Measurements from ENCODE around the gene AGPAT2.

The AGPAT2 gene

DNA sequence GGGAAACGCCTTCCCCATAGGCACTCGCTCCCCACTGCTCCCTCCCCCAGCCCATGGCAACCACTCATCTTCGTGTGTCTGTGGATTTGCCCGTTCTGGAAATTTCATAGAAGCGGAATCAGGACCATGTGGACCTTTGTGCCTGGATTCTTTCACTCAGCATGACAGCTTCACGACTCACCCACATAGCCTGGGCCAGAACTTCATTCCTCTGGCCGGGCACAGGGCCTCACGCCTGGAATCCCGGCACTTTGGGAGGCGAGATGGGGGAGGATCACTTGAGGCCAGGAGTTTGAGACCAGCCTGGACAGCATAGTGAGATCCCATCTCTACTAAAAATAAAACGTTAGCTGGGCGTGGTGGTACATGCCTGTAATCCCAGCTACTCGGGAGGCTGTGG, 13.0 kb upstream of the AGPAT2 start:
- no peak for DNase-seq

DNA sequence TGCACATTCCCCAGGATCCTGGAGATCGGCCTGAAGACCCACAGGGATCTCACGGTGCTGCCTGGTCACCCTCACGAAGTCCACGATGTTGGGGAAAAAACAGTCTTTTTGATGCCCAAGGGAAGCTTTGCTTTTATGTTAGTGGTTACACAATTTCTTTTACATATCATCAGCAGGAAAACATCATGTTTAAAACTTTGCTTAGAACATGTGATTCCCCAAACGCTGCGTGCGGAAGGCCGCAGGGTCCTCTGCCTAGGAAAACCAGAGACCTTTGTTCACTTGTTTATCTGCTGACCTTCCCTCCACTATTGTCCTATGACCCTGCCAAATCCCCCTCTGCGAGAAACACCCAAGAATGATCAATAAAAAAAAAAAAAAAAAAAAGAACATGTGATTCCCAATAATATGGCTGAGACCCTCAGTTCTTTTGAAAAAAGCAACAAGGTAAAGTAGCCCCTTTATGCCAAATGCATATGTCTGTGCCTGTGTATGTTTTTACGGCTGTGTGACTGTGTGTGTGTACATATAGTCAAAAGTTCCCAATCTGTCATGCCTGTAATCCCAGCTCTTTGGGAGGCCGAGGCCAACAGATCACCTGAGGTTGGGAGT, 11.5 kb upstream of the AGPAT2 start:
- no peak for DNase-seq

DNA sequence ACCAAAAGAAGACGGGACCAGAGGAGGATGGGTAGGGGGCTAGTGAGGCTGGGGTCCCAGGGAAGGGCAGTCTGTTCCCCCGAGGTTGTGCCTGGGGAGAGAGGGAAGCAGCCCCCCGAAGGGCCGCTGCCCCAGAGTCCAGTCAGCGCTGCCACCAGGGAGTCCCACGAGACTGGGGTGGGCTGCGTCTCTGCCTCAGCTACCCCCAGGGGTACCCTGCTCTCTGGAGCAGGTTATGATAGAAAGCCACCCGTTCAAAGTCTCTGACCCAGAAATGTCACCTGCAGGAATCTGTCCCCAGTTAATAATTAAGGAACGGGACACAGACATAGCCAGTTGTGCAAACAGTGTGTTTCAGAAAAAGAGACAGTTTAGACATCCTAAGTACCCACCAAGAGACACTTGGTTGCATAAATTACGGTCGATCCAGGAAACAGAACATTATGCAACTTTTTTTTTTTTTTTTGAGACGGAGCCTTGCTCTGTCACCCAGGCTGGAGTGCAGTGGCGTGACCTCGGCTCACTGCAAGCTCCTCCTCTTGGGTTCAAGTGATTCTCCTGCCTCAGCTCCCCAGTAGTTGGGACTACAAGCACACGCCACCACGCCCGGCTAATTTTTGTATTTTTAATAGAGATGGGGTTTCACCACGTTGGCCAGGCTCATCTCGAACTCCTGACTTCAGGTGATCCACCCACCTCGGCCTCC, 10.7 kb upstream of the AGPAT2 start:
- DNase-seq: no peak

DNA sequence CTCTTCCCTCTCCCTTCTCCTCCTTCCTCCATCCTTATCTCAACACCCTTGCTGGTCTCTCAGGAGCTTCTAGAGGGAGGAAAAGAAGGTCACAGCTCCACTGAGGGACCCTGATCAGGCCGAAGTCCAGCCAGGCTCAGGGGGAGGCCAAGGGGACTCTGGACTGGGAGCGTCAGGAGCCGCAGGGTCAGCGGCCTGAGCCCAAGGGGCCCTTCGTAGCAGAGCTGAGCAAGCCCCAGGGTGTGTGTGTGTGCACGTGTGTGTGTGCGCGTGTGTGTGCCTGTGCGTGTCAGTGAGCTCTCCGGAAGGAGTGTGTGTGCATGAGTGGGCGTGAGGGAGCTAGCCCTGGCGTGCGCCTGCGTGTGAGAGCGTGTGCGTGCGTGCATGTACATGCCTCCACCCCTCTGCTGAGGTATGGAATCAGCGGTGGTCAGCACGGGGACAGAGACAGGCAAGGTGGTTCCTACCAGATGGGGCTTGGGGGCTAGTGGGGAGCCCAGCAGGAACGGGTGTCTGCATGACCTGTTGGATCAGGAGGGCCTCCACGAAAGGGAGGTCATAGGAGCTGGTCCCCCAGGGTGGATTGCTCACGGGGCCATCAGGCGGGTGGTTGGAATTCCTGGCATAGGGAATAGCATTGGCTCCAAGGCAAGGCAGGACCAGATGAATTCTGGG, 10.0 kb upstream of the AGPAT2 start:
- no peak for DNase-seq

DNA sequence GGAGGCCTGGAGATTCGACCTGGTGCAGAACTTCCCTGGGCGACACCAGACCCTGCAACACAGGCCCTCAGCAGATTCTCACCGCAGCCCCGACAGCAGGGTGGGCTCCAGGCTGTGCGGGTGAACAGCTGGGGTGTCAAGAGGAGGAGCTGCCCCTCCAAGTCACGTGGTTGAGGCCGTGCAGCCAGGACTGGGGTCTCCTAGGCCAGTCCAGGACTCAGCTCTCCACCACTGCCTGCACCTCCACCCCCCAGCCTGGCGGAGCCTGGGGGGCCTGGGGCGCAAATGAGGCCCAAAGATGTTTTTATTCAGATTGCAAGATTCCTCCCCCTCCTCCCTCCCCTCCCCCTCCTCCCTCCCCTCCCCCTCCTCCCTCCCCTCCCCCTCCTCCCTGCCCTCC, 9.2 kb upstream of the AGPAT2 start:
- DNase-seq: no peak

DNA sequence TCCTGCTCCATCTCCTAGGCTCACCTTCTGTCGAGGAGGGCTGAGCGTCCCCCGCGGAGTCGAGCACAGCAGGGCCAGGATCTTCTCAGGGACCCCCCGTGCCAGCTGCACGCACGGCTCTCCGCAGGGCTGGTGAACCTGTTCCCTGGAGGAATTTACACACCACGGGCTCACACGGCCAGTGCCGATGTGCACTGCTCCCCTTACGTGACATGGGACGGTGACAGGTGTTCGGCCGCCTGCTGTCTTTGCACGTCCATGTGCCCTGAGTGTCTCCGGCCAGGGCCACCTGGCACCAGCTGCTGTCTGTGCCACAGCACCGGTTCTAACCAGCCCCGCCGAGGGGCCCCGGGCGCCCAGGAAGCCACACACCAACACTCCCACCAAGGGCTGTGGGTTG, 8.7 kb upstream of the AGPAT2 start:
- no peak for DNase-seq

DNA sequence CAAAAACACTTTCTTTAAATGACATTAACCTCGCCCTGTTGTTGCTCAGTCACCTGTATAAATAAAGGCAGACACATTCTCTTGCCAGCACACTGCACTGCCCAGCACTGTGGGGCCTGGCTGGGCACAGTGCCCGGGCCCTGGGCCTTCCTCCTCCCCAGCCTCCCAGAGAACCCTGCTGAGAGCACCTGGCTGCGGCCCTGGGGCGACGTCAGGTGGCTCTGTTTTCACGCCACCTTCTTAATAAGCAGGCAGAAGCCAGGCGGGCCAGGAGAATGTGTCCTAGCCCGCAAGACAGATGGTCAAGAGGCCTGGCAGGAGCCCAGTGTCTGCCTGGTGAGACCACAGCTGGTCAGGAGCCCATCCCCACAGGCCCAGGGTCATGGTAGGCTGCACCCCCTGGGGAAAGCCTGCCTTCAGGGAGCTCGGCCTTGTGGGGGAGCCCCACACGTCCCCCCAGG, 8.2 kb upstream of the AGPAT2 start:
- DNase-seq: no peak

DNA sequence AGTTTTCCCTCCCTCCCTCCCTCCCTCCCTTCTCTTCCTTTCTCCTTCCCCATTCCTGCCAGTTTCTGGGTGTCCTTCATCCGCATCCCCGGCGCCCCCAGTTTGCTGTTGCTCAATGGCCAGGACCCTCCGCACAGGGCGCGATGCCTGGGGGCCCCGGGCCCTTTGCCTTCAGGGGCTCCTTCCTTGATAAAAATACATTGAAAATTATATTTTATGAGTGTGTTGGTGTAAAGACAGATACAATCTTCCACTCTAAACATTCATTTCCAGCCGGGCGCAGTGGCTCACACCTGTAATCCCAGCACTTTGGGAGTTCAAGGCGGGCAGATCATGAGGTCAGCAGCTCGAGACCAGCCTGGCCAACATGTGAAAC, 7.6 kb upstream of the AGPAT2 start:
- DNase-seq: no peak

DNA sequence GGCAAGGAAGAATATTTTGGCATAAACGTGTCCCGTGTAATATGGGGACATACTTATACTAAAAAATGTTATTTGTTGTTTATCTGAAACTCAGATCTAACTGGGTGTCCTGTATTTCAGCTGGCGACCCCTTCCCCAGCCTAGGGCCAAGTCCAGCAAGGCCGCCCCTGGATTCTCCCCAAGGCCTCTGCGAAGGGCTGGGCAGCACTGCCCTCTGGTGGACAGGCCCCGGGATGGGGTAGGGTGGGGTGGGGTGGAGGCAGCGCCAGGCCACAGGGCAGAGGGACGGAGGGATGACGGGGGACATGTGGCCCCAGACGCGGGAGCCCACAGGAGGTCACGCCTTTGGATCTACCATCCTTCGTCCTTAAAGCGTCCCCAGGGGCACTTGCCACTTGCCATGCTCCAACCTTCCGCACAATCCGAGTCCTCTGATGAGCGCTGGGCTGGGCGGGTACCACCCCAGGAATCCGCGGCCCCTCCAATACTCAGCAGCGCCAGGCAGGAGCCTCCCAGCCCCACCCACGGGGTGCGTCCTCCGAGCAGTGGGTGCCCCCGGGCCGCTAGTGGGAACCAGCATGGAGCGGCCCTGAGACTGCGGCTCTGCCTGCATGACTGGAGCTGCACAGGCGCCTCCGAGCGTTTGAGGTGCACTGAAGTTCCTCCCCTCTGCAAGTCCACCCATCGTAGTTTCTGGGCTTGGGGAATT, 7.1 kb upstream of the AGPAT2 start:
- no peak for DNase-seq

DNA sequence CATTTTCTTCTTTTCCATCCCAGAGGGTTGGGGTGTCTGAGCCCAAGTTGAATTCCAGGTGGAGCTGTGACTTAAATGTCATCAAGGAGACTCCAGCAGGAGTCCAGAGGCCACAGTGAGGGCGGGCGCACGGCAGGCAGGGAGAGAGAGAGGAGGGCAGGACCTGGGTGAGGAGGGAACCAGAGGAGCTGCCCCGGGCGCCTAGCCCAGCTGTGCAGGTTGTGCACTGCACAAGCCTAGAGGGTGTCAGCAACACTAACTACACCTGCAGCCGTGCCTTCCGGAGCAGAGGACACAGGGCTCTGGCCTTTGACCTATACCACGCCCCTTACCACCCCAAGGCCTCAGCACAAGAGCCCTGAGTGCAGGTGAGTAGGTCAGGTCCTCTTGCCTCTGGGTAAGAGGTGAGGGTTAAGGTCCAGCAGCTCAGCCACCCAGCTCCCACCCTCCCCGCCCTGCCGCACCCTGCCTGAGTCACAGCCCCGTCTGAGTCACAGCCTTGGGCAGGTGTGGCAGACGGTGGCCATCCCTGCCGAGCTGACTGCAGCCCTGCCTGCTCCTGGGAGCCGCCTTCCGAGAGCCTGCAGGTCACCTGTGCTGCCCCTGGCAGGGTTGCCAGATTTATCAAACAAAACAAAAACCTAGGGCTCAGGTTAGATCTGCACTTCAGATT, 6.4 kb upstream of the AGPAT2 start:
- no peak for DNase-seq

DNA sequence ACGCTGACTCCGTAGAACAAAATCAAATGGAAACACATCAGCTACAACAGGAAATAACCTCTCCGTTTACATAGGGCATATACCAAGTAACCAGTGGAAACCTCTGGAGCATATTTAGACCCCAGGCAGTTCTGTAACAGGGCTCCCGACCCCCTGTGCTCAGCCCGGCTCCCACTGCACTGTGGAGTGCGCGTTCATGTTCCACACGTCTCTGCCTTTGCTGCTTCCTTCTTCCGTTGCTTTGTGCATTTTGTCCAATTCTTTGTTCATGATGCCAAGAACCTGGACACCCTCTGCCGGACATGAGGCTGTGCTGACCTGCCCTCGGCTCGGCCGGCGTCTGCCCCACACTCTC, 5.9 kb upstream of the AGPAT2 start:
- DNase-seq: no peak

DNA sequence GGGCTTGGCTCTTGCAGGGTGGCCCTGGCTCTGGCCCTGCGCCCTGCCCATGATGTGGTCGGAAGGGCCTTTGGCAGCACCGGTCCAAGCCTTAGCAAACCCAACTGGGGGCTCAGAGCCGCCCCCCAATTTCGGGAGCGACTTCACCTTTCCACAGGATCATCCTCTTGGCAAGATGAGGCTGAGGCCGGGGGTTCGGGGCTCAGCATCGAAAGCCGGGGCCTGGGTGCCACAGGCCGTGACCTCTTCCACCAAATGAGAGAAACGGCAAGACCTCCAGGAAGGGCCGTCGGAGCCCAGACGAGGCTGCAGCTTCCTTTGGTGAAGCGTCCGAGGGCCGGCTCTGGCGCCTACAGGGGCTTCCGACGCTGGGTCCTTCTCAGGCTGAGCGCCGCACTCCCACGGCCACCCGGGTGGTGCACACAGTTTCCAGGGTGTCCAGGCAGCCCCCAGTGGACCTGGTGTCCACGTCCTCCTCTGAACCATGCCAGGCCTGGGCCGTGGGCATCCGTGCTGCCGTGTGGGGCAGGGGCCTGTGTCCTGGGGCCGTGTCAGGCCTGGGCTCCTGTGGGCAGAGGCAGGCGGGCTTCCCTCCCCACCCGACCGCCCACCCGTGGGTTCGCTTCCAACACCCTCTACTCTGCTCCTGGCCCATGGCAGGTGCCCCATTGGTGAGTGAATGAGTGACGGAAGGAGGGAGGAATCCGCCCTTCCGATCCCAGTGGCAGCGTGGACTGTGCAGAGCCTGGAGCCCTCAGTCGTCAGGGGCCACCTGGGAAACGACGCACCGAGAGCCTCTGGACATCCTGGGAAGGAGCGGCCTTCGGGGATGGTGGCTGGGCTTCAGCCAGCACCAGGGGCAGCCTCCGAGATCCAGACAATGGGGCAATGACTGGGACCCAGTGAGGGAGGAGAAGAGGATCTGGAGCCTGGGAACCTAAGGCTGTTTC, 5.2 kb upstream of the AGPAT2 start:
- no peak for DNase-seq

DNA sequence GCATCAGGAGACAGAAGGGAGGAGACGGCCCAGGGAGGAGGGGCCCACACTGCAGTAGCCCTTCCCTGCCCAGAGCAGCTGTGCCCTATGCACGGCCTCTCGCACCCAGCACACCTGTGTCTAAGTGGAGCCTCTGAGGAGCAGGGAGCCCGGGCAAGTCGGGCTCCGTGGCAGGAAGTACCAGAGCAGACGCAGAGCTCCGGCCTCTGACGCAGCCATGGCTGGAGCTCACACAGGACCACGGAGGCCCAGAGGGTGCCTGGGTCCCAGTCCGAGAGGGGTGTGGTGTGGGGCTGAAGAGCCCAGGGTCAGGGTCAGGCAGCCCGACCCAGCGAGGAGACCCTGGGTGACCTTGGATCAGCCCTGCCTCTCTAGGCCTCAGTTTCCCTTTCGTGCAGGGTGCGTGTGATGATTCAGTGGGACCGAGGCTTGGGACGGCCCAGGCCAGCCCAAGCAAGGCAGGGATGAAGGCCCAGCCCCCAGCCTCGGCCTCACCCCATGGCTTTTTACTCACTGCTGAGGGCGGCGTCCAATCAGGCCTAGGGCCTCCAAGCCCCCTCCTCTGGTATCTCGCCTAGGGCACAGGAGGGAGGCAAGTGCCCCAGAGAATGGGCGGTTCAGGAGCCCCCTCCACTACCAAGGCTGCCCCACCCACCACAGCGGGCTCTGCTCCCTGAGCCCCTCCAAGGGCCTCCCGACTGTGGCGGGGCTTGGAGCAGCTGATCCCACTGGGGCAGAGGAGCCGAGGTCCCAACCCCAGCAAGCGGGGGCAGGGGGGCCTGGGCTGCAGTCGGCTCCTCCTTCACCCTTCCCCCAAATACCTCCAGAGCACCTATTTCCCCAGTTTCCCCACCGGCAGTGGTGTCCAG, 4.3 kb upstream of the AGPAT2 start:
- no peak for DNase-seq

DNA sequence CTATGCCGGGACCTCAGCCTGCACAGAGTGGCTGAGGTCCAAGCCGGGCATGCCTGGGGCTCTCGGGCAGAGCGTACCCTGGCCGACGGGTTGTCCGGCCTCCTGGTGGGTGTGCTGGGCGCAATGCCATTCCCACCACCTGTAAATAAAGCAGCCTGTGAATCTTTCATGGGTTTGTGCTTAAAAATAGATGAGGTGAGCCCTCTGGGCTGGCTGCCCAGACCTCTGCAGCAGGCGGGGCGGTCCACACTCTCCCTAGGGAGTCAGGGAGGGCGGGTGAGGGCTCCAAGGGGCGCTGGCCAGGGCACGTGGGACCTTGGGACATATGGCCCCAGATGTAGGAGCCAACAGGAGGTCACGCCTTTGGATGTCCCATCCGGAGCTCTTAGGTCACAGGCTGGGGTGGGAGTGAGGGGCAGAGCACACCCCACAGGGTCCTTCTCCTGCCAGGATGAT, 3.6 kb upstream of the AGPAT2 start:
- no peak for DNase-seq

DNA sequence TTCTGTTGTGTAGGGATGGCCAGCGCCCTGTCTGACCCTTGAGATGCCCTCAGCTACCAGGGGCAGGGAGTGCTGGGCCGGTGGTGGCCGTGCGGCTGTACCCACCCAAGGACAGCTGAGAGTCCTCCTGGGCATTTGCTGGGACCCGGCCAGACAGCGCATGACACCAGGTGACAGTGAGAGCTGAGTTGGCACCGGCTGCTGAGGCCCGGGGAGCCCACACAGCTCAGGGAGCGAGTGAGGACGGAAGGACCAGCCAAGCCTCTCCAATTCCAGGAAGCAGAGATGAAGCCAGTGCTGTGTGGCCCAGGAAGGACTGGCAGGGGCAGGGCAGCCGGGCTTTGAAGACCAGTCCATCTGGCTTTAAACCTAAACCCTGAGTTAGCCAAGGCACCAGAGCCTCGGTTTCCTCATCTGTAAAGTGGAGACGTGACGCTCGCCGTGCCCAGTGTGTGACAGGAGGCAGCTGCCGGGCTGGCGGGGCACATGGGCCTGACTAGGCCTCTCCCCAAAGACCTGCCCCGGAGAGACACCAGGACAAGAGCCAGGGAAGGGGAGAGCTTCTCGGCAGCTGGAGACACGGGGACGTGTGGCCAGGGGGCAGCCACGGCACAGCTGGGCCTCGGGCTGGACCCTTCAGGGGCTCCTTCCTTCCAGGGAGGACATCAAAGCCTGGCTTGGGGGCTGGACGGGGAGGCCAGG, 3.0 kb upstream of the AGPAT2 start:
- DNase-seq: no peak

DNA sequence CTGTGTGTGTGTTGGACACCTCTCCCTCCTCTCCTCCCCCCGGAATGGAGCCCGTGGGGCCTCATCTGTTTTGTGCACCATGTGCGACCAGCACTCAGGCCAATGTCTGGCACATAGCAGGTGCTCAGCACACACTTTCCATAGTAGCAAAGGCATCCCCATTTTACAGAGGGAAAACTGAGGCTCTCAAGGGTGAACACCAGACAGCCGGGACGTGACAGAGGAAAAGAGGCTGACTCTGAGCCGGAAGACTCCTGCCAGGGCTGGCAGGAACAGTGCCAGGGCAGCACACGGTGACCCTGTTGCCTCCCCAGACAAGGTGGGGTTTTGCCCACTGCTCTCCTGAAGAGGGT, 1.8 kb upstream of the AGPAT2 start:
- no peak for DNase-seq

DNA sequence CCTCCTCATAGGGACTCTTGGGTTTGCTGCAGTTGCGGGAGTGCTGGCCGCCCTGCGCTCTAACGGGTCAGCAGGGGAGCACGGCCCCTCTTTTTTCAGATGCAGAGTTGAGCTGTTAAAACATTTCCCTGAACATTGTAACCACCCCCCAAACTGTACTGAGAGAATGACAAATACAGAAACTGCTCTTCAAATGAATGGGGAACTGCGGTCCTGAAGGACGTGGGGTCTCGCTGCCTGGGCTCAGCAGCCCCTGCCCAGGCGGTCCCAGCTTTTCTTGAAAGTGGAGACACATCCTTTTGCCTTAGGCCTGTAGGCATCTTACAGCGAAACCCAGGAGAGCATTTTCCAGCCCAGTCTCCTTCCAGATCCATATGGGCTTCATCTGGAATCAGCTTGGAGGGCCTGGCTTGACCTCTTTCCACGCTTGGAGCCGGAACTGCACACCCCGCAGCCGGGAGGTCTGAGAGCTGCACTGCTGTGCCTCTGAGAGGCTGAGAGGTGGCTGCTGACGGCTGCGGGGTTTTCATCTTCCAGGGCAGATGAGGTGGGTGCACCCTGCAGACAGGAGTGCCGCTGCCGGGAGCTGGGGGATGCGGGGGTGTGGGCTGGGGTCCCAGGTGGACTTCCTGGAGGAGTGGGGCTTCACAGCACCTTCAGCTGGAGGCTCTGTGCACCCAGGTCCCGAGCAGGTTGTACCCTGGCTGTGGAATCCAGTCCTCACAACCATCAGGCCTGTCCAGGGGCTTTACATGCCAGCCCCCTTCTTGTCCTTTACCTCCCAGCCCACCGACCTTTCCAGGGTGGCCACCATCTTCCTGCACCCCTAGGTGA, 1.2 kb upstream of the AGPAT2 start:
- no peak for DNase-seq

DNA sequence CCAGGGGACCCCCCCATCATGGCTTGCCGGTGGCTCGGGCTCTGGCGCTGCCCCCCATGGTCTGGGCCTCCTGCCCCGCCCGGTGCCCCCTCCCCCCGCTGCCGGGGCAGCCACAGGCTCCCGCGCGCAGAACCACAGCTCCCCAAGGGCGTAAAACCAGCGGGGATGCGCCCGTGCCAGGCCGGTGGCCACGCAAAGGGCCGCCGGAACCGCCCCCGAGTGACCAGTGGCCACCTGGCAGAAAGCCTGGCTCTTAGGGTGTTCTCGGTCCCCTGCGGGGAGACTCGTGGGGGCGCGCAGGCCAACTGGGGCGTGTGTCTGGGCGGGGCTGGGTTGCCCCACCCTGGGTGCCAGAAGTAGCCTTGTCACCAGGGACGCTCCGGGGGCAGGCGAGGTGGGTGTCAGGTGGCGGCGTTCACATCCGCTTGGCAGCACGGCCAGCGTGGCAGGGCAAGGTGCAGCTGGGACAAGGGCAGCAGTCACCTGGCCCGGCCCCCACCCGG, 515 bp upstream of the AGPAT2 start:
- DNase-seq: no peak

DNA sequence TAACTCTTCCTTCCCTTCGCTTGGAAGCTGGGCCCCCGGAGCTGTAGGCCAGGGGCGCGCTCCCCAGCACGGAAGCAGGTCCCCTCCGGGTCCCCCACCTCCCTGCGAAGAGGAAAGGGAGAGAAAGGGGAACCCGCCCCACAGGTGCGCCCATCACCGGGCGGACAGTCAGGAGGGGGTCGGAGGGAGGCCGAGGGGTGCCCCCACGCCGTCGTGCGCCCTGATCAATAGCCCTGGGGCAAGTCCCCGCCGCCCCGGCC, 793 bp downstream of the AGPAT2 start:
- DNase-seq: no peak

Measured in NCI-H1436 (cell line).